Lung (tissue), 12 donors: ENCODE measurements around the gene FGF5. TPM values are rescaled to one million over a fixed set of nuclear protein-coding genes. Genes with fewer than 3 reads are reported as not detected.
"Not testable (repeated sequence)": the region's sequence is repeated elsewhere in the genome, so short reads cannot be mapped to it uniquely, and the experiment has no call there.

Experiments used
- ATAC-seq: fragments of 200-7000 bp; cut with Tn5 transposase; one replicate; pipeline ENCODE4 v1.9.1; 2020; ENCODE audit warnings: moderate number of reproducible peaks; ENCODE audit not compliant: insufficient read depth, low FRiP score
- DNase-seq, 3 donors: peaks; one replicate each; pipeline ENCODE4 v3.0.0-alpha.2; 2013 to 2017
- H3K27ac ChIP-seq, 2 donors: one replicate each; pipeline ENCODE4 v1.5.1; 2013; ENCODE audit warnings: mild to moderate bottlenecking in 2 of 2, moderate library complexity in 2 of 2, control low read depth in 1 of 2, inconsistent platforms in 1 of 2, low read depth in 1 of 2, low read length in 1 of 2
- H3K27me3 ChIP-seq, 3 donors: one replicate each; pipeline ENCODE4 v1.5.1; 2013; ENCODE audit warnings: low read length in 2 of 3; ENCODE audit not compliant: control insufficient read depth in 3 of 3, insufficient read depth in 3 of 3
- H3K36me3 ChIP-seq, 4 donors: one replicate each; pipeline ENCODE4 v1.5.1; 2013; ENCODE audit warnings: low read length in 4 of 4, mild to moderate bottlenecking in 1 of 4, moderate library complexity in 1 of 4; ENCODE audit not compliant: control insufficient read depth in 4 of 4, insufficient read depth in 4 of 4
- H3K4me1 ChIP-seq, 5 donors: one replicate each; pipeline ENCODE4 v1.5.1; 2013; ENCODE audit warnings: low read length in 5 of 5, mild to moderate bottlenecking in 2 of 5, moderate library complexity in 1 of 5; ENCODE audit not compliant: control insufficient read depth in 5 of 5, insufficient read depth in 5 of 5
- H3K4me3 ChIP-seq: one replicate; pipeline ENCODE4 v1.5.1; 2013; ENCODE audit warnings: mild to moderate bottlenecking, control low read depth, moderate library complexity
- H3K9ac ChIP-seq, 2 donors: one replicate each; pipeline ENCODE4 v1.5.1; 2013; ENCODE audit warnings: low read length in 2 of 2, control low read depth in 1 of 2; ENCODE audit not compliant: insufficient read depth in 1 of 2
- H3K9me3 ChIP-seq, 4 donors: one replicate each; pipeline ENCODE4 v1.5.1; 2013; ENCODE audit warnings: low read length in 3 of 4, mild to moderate bottlenecking in 1 of 4, moderate library complexity in 1 of 4; ENCODE audit not compliant: control insufficient read depth in 4 of 4, insufficient read depth in 3 of 4
- CTCF ChIP-seq: IDR thresholded peaks from 2 replicates; pipeline ENCODE4 v1.5.1; 2012; ENCODE audit warnings: mild to moderate bottlenecking; ENCODE audit errors: control extremely low read depth, extremely low read depth
- WGBS, 2 donors: extraction: QIAGEN DNeasy Blood & Tissue Kit; methylation state at CpG; one replicate each; pipeline ENCODE4 v1.1.7; 2013; 5-methylcytosine and 5-hydroxymethylcytosine counted together
- polyA plus RNA-seq, 2 donors: library from polyadenylated mRNA; stranded (reverse); fragments of 200-250 nt; gene quantifications; one replicate each; pipeline ENCODE4 v1.2.1, GENCODE V29; 2013
- total RNA-seq, 2 donors: library from RNA; depleted of rRNA in 1 of 2; stranded (reverse); fragments of >200 nt in 1 of 2; gene quantifications; one replicate each; pipeline ENCODE4 v1.2.1, GENCODE V29; 2014 to 2021
- donor health status: control.
- donor health status: control.
- donor health status: Bipolar disorder and iron deficiency.
- donor health status: healthy.
- donor health status: DM: yes; HTN: yes; CAD: no.

Gene FGF5
- total and polyA plus RNA-seq, 4 donors: 0.18 TPM; not detected in 3

DNA sequence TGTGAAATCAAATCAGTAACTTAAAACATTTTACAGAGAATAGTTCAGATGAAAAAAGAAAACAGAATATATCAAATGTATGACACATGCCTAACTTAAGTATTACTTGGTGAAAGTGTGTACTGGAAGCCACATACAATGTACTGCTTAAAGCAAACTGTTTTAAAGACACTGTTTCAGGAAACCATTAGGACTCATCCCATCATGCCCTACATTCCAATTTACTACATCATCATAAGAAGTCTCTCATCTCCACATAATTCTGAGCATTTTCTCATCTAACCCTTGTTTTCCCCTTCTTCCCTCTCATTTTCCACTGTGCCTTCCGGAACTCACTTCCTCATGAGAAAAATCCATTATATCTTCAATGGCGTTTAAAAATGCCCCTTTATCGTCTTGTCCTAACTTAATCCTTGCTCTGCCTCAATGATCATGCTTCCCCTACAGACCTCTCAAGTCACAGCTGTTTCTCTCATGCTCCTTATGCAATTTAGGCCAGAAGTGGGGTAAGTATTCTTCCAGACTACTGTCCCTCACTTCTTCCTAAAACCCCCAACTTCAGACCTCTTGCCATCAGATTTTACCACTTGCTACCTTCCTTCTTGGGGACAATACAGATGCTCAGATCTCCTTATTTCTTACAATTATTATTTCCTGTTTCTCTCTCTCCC is 26.8 kb upstream of the FGF5 start:
- ATAC-seq (no peak), DNase-seq (no peak)
- Histone ChIP-seq H3K27me3 (peaks cover 0 to 6% (median 5%) of the 10 kb centered on the region in 3 donors), H3K4me3 (no peak overlapping the region), H3K9me3 (no peaks in the 10 kb centered on the region), H3K27ac (no peak overlapping the region), H3K9ac (no peak overlapping the region), H3K36me3 (no peaks in the 10 kb centered on the region), H3K4me1 (no peaks in the 10 kb centered on the region)
- WGBS, 2 donors: 87 to 94% methylated on average over 3 of the region's 3 CpGs
- TF ChIP-seq CTCF: no peak

DNA sequence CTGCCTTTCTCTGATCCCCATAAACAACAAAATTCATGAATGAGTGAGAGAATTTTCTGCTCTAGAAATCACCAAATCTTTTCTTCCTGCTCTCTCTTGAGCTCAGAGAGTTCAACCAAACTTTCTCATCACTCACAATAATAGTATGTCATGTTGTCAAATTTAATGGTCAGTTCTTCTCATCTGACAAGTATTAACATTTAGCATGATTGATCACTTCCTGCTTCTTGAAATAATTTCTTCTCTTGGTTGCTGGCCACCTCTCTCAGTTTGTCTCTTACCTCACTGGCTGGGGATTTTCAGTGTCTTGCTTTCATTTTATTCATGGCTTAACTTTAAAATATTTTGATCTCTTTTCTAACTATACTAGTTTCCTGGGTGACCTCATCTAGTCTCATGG is 25.5 kb upstream of the FGF5 start:
- H3K27ac ChIP-seq: no peak overlapping the region
- H3K36me3 ChIP-seq: no peaks in the 10 kb centered on the region
- H3K9me3 ChIP-seq: no peaks in the 10 kb centered on the region
- H3K4me3 ChIP-seq: no peak overlapping the region
- H3K9ac ChIP-seq: no peak overlapping the region
- H3K27me3 ChIP-seq: peaks cover 0 to 6% (median 5%) of the 10 kb centered on the region in 3 donors
- no peaks in the 10 kb centered on the region for H3K4me1 ChIP-seq
- ATAC-seq (no peak), DNase-seq (no peak)
- no peak for TF ChIP-seq CTCF

DNA sequence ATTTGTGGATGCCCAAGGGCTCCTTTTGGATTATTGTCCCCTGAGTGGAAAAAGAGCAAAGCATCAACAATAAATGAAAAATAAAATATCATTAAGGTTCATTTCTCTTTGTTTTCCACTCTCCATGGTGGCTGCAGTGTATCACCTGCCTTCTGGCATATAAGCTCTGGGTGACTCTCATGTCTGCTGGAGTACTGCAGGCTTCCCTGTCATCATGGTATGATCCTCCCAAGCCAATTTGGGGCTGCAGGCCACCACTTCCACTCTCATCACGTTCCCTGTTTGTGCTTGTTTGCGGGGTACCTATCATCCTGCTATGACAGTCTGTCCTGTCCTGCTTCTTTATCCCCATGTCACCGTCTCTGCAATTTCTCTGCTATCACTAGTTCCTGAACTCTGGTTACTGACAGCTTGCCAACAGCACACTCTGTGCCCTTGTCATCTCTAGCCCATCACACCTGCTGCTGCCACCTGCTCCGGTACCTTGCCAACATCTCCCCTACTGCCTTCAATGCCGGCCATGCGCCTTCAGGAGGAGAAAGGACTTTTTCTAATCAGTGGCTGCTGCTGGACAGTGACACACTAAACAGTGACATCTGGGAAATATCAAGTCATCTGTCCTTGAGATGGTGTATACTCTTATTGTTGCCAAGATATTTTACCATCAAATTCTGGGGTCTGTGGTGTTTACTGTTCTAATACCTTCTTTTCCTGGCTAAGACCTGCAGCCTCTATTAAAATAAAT is 23.0 kb upstream of the FGF5 start:
- no peak overlapping the region for H3K27ac ChIP-seq
- 75 to 83% methylated on average over 6 of the region's 6 CpGs for WGBS, 2 donors
- no peak for DNase-seq
- H3K27me3 ChIP-seq: peaks cover 0 to 7% (median 4%) of the 10 kb centered on the region in 3 donors
- no peaks in the 10 kb centered on the region for H3K4me1 ChIP-seq
- H3K36me3 ChIP-seq: no peaks in the 10 kb centered on the region
- no peak overlapping the region for H3K9ac ChIP-seq
- no peak for TF ChIP-seq CTCF
- H3K4me3 ChIP-seq: no peak overlapping the region
- no peaks in the 10 kb centered on the region for H3K9me3 ChIP-seq
- ATAC-seq: no peak

DNA sequence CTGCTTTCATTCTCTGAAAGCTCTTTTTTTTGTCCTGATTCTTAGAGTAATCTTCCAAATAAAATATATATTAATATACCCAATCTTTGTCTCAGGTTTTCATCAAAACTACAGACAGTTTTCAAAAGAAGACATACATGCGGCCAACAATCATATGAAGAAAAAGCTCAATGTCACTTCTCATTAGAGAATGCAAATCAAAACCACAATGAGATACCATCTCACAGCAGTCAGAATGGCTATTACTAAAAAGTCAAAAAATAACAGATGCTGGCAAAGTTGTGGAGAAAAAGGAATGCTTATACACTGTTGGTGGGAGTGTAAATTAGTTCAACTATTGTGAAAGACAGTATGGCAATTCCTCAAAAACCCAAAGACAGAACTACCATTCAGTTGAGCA is 19.0 kb upstream of the FGF5 start:
- H3K9ac ChIP-seq, DNase-seq, H3K27me3 ChIP-seq, H3K36me3 ChIP-seq, H3K27ac ChIP-seq, H3K4me1 ChIP-seq, ATAC-seq, H3K4me3 ChIP-seq, H3K9me3 ChIP-seq: not testable (repeated sequence)
- WGBS, 2 donors: 95 to 97% methylated on average over 1 of the region's 1 CpG
